Measurements from ENCODE around the gene DACH1. TPM values are rescaled to one million over a fixed set of nuclear protein-coding genes. Genes with fewer than 3 reads are reported as not detected.

The DACH1 gene
- total and polyA plus RNA-seq, 12 donors, result 1.2 to 5.2 (median 2.6) TPM

DNA sequence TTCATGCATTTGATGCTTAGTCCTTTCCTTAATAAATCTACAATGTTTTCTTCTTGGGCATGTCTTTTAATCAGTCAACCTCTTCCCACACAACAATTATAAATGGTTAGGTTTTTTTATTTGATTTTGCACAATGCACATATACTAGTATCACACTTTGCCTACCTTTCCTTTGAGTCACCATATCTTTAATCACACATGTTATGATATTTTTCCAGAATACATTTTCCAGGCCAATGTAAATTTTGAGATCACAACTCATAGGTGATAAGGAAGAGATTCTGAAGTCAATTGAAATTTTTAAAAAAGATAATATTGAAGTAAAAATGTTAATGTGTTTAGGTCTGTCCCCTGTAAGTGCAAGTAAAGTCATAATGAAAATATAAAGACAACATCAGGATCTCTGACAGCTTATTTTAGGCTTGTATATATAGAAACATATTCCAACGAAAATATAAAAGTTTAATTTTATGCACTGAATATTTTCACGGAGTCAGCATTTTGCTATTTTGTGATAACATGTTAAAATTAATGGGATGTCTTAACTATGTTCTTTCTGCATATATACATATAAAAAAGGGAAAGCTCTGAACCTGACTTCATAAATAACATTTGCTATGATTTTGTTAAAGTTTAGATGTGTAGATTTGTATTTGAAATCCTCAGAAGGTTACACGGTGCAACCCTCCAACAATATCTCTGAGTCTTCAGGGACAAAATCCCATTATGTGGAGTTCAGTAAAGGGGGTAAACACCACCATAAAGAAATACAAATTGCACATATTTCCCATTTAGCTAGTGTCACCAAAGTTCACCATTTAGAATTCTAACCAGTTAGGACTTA is 351.9 kb downstream of the DACH1 start:
- Histone ChIP-seq H3K9me3 (no peaks in the 10 kb centered on the region), H3K4me1 (no peaks in the 10 kb centered on the region), H3K36me3 (no peaks in the 10 kb centered on the region), H3K27me3 (no peaks in the 10 kb centered on the region), H3K4me3 (no peak overlapping the region), H3K27ac (no peak overlapping the region)
- TF ChIP-seq, protein P1, sequence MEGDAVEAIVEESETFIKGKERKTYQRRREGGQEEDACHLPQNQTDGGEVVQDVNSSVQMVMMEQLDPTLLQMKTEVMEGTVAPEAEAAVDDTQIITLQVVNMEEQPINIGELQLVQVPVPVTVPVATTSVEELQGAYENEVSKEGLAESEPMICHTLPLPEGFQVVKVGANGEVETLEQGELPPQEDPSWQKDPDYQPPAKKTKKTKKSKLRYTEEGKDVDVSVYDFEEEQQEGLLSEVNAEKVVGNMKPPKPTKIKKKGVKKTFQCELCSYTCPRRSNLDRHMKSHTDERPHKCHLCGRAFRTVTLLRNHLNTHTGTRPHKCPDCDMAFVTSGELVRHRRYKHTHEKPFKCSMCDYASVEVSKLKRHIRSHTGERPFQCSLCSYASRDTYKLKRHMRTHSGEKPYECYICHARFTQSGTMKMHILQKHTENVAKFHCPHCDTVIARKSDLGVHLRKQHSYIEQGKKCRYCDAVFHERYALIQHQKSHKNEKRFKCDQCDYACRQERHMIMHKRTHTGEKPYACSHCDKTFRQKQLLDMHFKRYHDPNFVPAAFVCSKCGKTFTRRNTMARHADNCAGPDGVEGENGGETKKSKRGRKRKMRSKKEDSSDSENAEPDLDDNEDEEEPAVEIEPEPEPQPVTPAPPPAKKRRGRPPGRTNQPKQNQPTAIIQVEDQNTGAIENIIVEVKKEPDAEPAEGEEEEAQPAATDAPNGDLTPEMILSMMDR (IDR thresholded peaks at IDR 0.05), result no peak
- DNase-seq, result no peak
- intact Hi-C loops (cut with DNase I), result no loop called here
- ATAC-seq, result no peak
- WGBS, 2 donors, result 82 to 84% methylated on average over 3 of the region's 3 CpGs

- Histone ChIP-seq H3K27me3 (no peaks in the 10 kb centered on the region), H3K36me3 (no peaks in the 10 kb centered on the region), H3K4me3 (no peak overlapping the region), H3K27ac (no peak overlapping the region), H3K4me1 (no peaks in the 10 kb centered on the region), H3K9me3 (no peaks in the 10 kb centered on the region)
- no peak for ATAC-seq
- TF ChIP-seq, protein P1 (IDR thresholded peaks at IDR 0.05), result no peak
- intact Hi-C loops (cut with DNase I), result no loop called here
- no peak for DNase-seq
Observed at GRCh38 chr13:71513411-71514033, 353.5 kb downstream of the DACH1 start.

DNA sequence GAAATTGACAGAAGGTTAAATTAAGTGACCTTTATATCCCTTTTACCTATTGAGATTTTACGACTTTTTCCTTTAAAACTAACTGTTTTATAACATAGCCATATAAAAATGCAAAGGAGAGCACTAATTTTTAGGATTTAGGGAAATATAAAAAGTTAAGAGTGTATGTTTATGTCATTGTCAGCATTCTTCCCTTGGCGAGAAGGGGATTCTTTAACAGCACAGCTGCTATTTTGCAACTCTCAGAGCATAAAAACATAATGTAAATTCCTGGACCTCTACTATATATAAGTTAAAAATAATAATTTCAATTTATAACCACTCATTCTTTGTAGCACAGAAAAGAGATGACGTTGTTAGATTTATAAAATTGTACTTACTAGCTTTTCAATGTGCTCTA is 363.2 kb downstream of the DACH1 start:
- intact Hi-C loops (cut with DNase I), result no loop called here
- TF ChIP-seq, protein P1 (IDR thresholded peaks at IDR 0.05), result no peak
- WGBS, 2 donors, result 93 to 96% methylated on average over 3 of the region's 3 CpGs
- no peaks in the 10 kb centered on the region for H3K9me3 ChIP-seq
- H3K36me3 ChIP-seq, result no peaks in the 10 kb centered on the region
- DNase-seq (no peak), ATAC-seq (no peak)
- H3K4me3 ChIP-seq, result no peak overlapping the region
- no peaks in the 10 kb centered on the region for H3K27me3 ChIP-seq
- peaks cover 0 to 18% (median 0%) of the 10 kb centered on the region in 9 donors for H3K4me1 ChIP-seq
- H3K27ac ChIP-seq, result no peak overlapping the region

- peak in 5 of 8 donors; percentile 38 to 76 (median 55) for ATAC-seq
- TF ChIP-seq, protein P1 (IDR thresholded peaks at IDR 0.05), result no peak
- WGBS, 2 donors, result 61 to 76% methylated on average over 4 of the region's 4 CpGs
- intact Hi-C loops (cut with DNase I), result no loop called here
- peak overlapping the region in 8 of 10 donors; percentile 13 to 69 (median 46) for H3K27ac ChIP-seq
- no peak for DNase-seq
- H3K36me3 ChIP-seq, result no peaks in the 10 kb centered on the region
- peaks cover 0 to 25% (median 0%) of the 10 kb centered on the region in 9 donors for H3K4me1 ChIP-seq
- no peaks in the 10 kb centered on the region for H3K9me3 ChIP-seq
- H3K4me3 ChIP-seq, result no peak overlapping the region
- no peaks in the 10 kb centered on the region for H3K27me3 ChIP-seq
Observed at GRCh38 chr13:71499944-71500514, 367.0 kb downstream of the DACH1 start.

Data from heart right ventricle (tissue), 16 donors.